Stimulated activated CD8-positive, alpha-beta memory T cell treated with anti-CD3 and anti-CD28 coated beads, Interleukin-15, amount 100 ng/mL, for 48 hours (primary cell): Measurements from ENCODE around the gene BIRC3.

ENCODE experiments used
- DNase-seq, 2 donors: peaks; one replicate each; pipeline ENCODE4 v3.0.0-alpha.2; 2020; ENCODE audit warnings: low read depth in 2 of 2

Gene BIRC3

GRCh38 chr11:102375720-102376399 lies 58.6 kb downstream of the BIRC3 start:
- DNase-seq: no peak

GRCh38 chr11:102377891-102378290 lies 60.6 kb downstream of the BIRC3 start:
- no peak for DNase-seq

GRCh38 chr11:102378818-102379217 lies 61.5 kb downstream of the BIRC3 start:
- no peak for DNase-seq

GRCh38 chr11:102382384-102382783 lies 65.1 kb downstream of the BIRC3 start:
- no peak for DNase-seq

GRCh38 chr11:102383839-102384238 lies 66.6 kb downstream of the BIRC3 start:
- DNase-seq: no peak

GRCh38 chr11:102384419-102385079 lies 67.3 kb downstream of the BIRC3 start:
- DNase-seq: no peak

GRCh38 chr11:102385085-102386007 lies 68.1 kb downstream of the BIRC3 start:
- DNase-seq: no peak

GRCh38 chr11:102386136-102386734 lies 69.0 kb downstream of the BIRC3 start:
- no peak for DNase-seq

GRCh38 chr11:102387043-102387781 lies 69.9 kb downstream of the BIRC3 start:
- DNase-seq: no peak
